GM23338 (cell line): Measurements from ENCODE around the gene EPB41L4A. TPM values are rescaled to one million over a fixed set of nuclear protein-coding genes. Genes with fewer than 3 reads are reported as not detected.

Source experiments
- ATAC-seq: fragments of 200-7000 bp; cut with Tn5 transposase; 3 replicates; pipeline ENCODE4 v1.9.1; 2020
- DNase-seq: peaks from one replicate; pipeline ENCODE4 v3.0.0-alpha.2; 2015; ENCODE audit warnings: low spot score
- H2AFZ ChIP-seq: fragments of 200-600 bp; sonication (generic); 2 replicates; pipeline ENCODE4 v1.8.0; 2016; ENCODE audit warnings: antibody characterized with exemption, mild to moderate bottlenecking, moderate library complexity
- H3F3A ChIP-seq: fragments of 200-600 bp; sonication (generic); replicated peaks from 2 replicates; pipeline ENCODE4 v1.8.0; 2017; ENCODE audit warnings: antibody characterized with exemption, mixed run types, low read depth
- H3K27ac ChIP-seq: fragments of 200-600 bp; sonication (generic); 2 replicates; pipeline ENCODE4 v1.6.1; 2016; ENCODE audit warnings: low read depth
- H3K27me3 ChIP-seq: fragments of 200-600 bp; sonication (generic); 2 replicates; pipeline ENCODE4 v1.8.0; 2016; ENCODE audit warnings: mild to moderate bottlenecking, mixed run types, moderate library complexity; ENCODE audit not compliant: insufficient read depth
- H3K36me3 ChIP-seq: fragments of 200-600 bp; sonication (generic); 2 replicates; pipeline ENCODE4 v1.8.0; 2016; ENCODE audit warnings: mild to moderate bottlenecking; ENCODE audit not compliant: insufficient read depth
- H3K4me1 ChIP-seq: fragments of 200-600 bp; sonication (generic); 2 replicates; pipeline ENCODE4 v1.8.0; 2016; ENCODE audit warnings: mild to moderate bottlenecking, moderate library complexity; ENCODE audit not compliant: insufficient read depth
- H3K4me2 ChIP-seq: fragments of 200-600 bp; sonication (generic); 2 replicates; pipeline ENCODE4 v1.7.1; 2017; ENCODE audit warnings: mixed run types
- H3K4me3 ChIP-seq: fragments of 200-600 bp; sonication (generic); 2 replicates; pipeline ENCODE4 v1.6.1; 2016; ENCODE audit warnings: mixed run types
- H3K79me2 ChIP-seq: fragments of 200-600 bp; sonication (generic); replicated peaks from 2 replicates; pipeline ENCODE4 v1.8.0; 2017; ENCODE audit warnings: mild to moderate bottlenecking; ENCODE audit not compliant: insufficient read depth
- H3K9me2 ChIP-seq: fragments of 200-600 bp; sonication (generic); 2 replicates; pipeline ENCODE4 v1.8.0; 2017; ENCODE audit not compliant: insufficient read depth
- H4K20me1 ChIP-seq: fragments of 200-600 bp; sonication (generic); replicated peaks from 2 replicates; pipeline ENCODE4 v1.8.0; 2017; ENCODE audit warnings: mild to moderate bottlenecking; ENCODE audit not compliant: insufficient read depth
- H3K27ac Mint-ChIP-seq: 2 replicates; pipeline ENCODE4 v1.8.0; 2020; ENCODE audit warnings: inconsistent platforms, mild to moderate bottlenecking, moderate library complexity, mixed read lengths
- H3K27me3 Mint-ChIP-seq: 3 replicates; pipeline ENCODE4 v1.8.0; 2022; ENCODE audit warnings: low read depth, mild to moderate bottlenecking, moderate library complexity, mixed read lengths, inconsistent platforms; ENCODE audit not compliant: insufficient read depth, poor library complexity
- H3K36me3 Mint-ChIP-seq: 3 replicates; pipeline ENCODE4 v1.8.0; 2021; ENCODE audit warnings: low read depth, mild to moderate bottlenecking, inconsistent platforms, moderate library complexity, mixed read lengths
- H3K4me1 Mint-ChIP-seq: 3 replicates; pipeline ENCODE4 v1.8.0; 2020; ENCODE audit warnings: mild to moderate bottlenecking, inconsistent platforms, mixed read lengths
- H3K4me3 Mint-ChIP-seq: 3 replicates; pipeline ENCODE4 v1.8.0; 2021; ENCODE audit warnings: moderate library complexity, mild to moderate bottlenecking, inconsistent platforms, mixed read lengths
- H3K9me3 Mint-ChIP-seq: 3 replicates; pipeline ENCODE4 v1.8.0; 2020; ENCODE audit warnings: moderate library complexity, mild to moderate bottlenecking, inconsistent platforms, mixed read lengths
- CREB1 ChIP-seq: fragments of 250-450 bp; sonication (Bioruptor Pico); IDR thresholded peaks from 2 replicates; pipeline ENCODE4 v1.5.0; 2020; ENCODE audit warnings: low read depth, mild to moderate bottlenecking, moderate library complexity
- JUNB ChIP-seq: IDR thresholded peaks from one replicate; pipeline ENCODE4 v1.6.1; 2016; ENCODE audit warnings: antibody characterized with exemption; ENCODE audit not compliant: unreplicated experiment
- POLR2AphosphoS5 ChIP-seq: IDR thresholded peaks from 2 replicates; pipeline ENCODE4 v1.6.1; 2016; ENCODE audit warnings: antibody characterized with exemption, low read depth
- ZNF462 ChIP-seq: fragments of 250-450 bp; sonication (Bioruptor Pico); IDR thresholded peaks from 2 replicates; pipeline ENCODE4 v1.5.0; 2020; ENCODE audit warnings: mild to moderate bottlenecking, moderate library complexity
- polyA plus RNA-seq: library from polyadenylated mRNA; unstranded; fragments of >200 nt; fragmentation: Nextera tagmentation; extraction: Ambion mirVana; gene quantifications from 2 replicates; pipeline ENCODE4 v1.2.1, GENCODE V29; 2016
- total RNA-seq: library from RNA; depleted of rRNA; stranded (reverse); fragments of >200 nt; shearing (Covaris generic); gene quantifications from 2 replicates; pipeline ENCODE4 v1.2.3, GENCODE V29; 2014
- TF ChIP-seq, protein P1 (sequence below): IDR thresholded peaks from one replicate; pipeline ENCODE4 v1.6.1; 2018; ENCODE audit warnings: antibody characterized with exemption; ENCODE audit not compliant: unreplicated experiment

Gene EPB41L4A
- total and polyA plus RNA-seq, 2 experiments from 2014 or later = 5.7 to 6.0 TPM

DNA sequence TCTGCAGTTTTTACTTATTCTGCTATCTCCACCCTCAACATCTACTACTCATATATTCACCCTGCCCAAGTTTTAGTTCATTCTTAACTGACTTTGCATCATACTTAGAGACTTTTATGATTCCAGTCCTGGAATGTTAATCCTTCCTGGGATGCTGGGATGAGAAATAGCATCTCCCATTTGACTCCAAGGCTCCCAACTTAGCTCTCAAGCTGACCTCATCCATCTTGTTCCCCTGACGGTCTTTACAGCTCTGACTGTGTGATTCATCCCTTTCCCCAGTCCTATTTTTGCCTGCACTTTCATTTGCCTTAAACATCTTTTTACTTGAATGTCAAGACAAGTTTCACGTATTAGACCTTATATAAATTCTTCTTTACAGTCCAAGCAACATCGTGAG lies 297.8 kb downstream of the EPB41L4A start:
- Histone ChIP-seq H3K27me3 (no peaks in the 10 kb centered on the region), H3K79me2 (no peaks in the 10 kb centered on the region), H3K4me1 (no peaks in the 10 kb centered on the region), H2AFZ (no peak overlapping the region), H3K9me2 (no peaks in the 10 kb centered on the region), H3K27ac (no peak overlapping the region), H3K4me2 (no peak overlapping the region), H3K36me3 (no peaks in the 10 kb centered on the region), H3K4me3 (no peak overlapping the region), H4K20me1 (no peaks in the 10 kb centered on the region), H3F3A (no peaks in the 10 kb centered on the region)
- TF ChIP-seq ZNF462 (CRISPR knock-in tag) (no peak), CREB1 (CRISPR knock-in tag) (no peak), POLR2AphosphoS5 (no peak), JUNB (no peak)
- TF ChIP-seq, protein P1, sequence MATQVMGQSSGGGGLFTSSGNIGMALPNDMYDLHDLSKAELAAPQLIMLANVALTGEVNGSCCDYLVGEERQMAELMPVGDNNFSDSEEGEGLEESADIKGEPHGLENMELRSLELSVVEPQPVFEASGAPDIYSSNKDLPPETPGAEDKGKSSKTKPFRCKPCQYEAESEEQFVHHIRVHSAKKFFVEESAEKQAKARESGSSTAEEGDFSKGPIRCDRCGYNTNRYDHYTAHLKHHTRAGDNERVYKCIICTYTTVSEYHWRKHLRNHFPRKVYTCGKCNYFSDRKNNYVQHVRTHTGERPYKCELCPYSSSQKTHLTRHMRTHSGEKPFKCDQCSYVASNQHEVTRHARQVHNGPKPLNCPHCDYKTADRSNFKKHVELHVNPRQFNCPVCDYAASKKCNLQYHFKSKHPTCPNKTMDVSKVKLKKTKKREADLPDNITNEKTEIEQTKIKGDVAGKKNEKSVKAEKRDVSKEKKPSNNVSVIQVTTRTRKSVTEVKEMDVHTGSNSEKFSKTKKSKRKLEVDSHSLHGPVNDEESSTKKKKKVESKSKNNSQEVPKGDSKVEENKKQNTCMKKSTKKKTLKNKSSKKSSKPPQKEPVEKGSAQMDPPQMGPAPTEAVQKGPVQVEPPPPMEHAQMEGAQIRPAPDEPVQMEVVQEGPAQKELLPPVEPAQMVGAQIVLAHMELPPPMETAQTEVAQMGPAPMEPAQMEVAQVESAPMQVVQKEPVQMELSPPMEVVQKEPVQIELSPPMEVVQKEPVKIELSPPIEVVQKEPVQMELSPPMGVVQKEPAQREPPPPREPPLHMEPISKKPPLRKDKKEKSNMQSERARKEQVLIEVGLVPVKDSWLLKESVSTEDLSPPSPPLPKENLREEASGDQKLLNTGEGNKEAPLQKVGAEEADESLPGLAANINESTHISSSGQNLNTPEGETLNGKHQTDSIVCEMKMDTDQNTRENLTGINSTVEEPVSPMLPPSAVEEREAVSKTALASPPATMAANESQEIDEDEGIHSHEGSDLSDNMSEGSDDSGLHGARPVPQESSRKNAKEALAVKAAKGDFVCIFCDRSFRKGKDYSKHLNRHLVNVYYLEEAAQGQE = no peak
- no peaks in the 10 kb centered on the region for H3K36me3 Mint-ChIP-seq
- DNase-seq (no peak), ATAC-seq (no peak)
- H3K9me3 Mint-ChIP-seq = no peaks in the 10 kb centered on the region
- H3K27me3 Mint-ChIP-seq = no peaks in the 10 kb centered on the region
- H3K27ac Mint-ChIP-seq = no peak overlapping the region
- H3K4me1 Mint-ChIP-seq = no peaks in the 10 kb centered on the region; the same call in 2 of the 3 replicates
- H3K4me3 Mint-ChIP-seq = no peak overlapping the region
